AG08396 (cell line): Measurements from ENCODE around the gene ARPC4.

Experiments
- DNase-seq: peaks from one replicate; pipeline ENCODE4 v3.0.0; 2012; ENCODE audit warnings: low spot score, mixed read lengths

The ARPC4 gene

GRCh38 chr3:9793161-9793781, 389 bp downstream of the ARPC4 start:
- peak; percentile 51 for DNase-seq

GRCh38 chr3:9794400-9794799, 1.5 kb downstream of the ARPC4 start:
- DNase-seq: no peak

- DNase-seq: no peak
These were observed 2.3 kb downstream of the ARPC4 start for GRCh38 chr3:9795207-9795606.

- no peak for DNase-seq
These were observed 4.5 kb downstream of the ARPC4 start for GRCh38 chr3:9797196-9797945.

- no peak for DNase-seq
These were observed 7.6 kb downstream of the ARPC4 start for GRCh38 chr3:9800529-9800928.

GRCh38 chr3:9803494-9803893, 10.6 kb downstream of the ARPC4 start:
- DNase-seq: no peak

- DNase-seq: no peak
These were observed 12.1 kb downstream of the ARPC4 start for GRCh38 chr3:9804996-9805395.

GRCh38 chr3:9806137-9806536, 13.3 kb downstream of the ARPC4 start:
- no peak for DNase-seq

- no peak for DNase-seq
These were observed 14.1 kb downstream of the ARPC4 start for GRCh38 chr3:9806688-9807589.

- no peak for DNase-seq
These were observed 15.1 kb downstream of the ARPC4 start for GRCh38 chr3:9807981-9808344.

- peak; percentile 57 for DNase-seq
These were observed 15.6 kb downstream of the ARPC4 start for GRCh38 chr3:9808345-9809037.

GRCh38 chr3:9809239-9809614, 16.3 kb downstream of the ARPC4 start:
- no peak for DNase-seq

GRCh38 chr3:9809615-9810432, 16.9 kb downstream of the ARPC4 start, which contains the start of gene TTLL3:
Gene TTLL3, plus strand, starts transcription at chr3:9810262. Its CDS starts 400 bp downstream, at chr3:9810662.
- DNase-seq: peak; percentile 90

- DNase-seq: no peak
These were observed 17.5 kb downstream of the ARPC4 start for GRCh38 chr3:9810433-9810770.

- no peak for DNase-seq
These were observed 18.0 kb downstream of the ARPC4 start for GRCh38 chr3:9810846-9811245.

GRCh38 chr3:9812870-9813483, 20.1 kb downstream of the ARPC4 start:
- DNase-seq: no peak

- DNase-seq: no peak
These were observed 23.1 kb downstream of the ARPC4 start for GRCh38 chr3:9815986-9816385.

- DNase-seq: no peak
These were observed 24.6 kb downstream of the ARPC4 start for GRCh38 chr3:9817436-9817835.

- DNase-seq: no peak
These were observed 25.9 kb downstream of the ARPC4 start for GRCh38 chr3:9818666-9819335.

- DNase-seq: no peak
These were observed 27.7 kb downstream of the ARPC4 start for GRCh38 chr3:9820543-9820942.
